MM.1S (cell line): Measurements from ENCODE around the gene C15orf40.

Source experiments
- EZH2 ChIP-seq: fragments of 300-600 bp; sonication (generic); optimal IDR thresholded peaks from 2 replicates; pipeline ENCODE3; 2017; ENCODE audit warnings: low read depth, mild to moderate bottlenecking, antibody characterized with exemption, low read length, mixed read lengths
- TF ChIP-seq, protein P1 (sequence below): fragments of 300-600 bp; sonication (generic); IDR thresholded peaks from 2 replicates; pipeline ENCODE4 v1.5.1; 2016; ENCODE audit warnings: antibody characterized with exemption, low read length, mixed read lengths

GRCh38 chr15:82968066-82968465 is 43.4 kb downstream of the C15orf40 start:
- TF ChIP-seq, protein P1, sequence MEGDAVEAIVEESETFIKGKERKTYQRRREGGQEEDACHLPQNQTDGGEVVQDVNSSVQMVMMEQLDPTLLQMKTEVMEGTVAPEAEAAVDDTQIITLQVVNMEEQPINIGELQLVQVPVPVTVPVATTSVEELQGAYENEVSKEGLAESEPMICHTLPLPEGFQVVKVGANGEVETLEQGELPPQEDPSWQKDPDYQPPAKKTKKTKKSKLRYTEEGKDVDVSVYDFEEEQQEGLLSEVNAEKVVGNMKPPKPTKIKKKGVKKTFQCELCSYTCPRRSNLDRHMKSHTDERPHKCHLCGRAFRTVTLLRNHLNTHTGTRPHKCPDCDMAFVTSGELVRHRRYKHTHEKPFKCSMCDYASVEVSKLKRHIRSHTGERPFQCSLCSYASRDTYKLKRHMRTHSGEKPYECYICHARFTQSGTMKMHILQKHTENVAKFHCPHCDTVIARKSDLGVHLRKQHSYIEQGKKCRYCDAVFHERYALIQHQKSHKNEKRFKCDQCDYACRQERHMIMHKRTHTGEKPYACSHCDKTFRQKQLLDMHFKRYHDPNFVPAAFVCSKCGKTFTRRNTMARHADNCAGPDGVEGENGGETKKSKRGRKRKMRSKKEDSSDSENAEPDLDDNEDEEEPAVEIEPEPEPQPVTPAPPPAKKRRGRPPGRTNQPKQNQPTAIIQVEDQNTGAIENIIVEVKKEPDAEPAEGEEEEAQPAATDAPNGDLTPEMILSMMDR = no peak
- TF ChIP-seq EZH2 = no peak
